HPDE6-E6E7 (cell line): ENCODE measurements around the gene SCN9A.
"Not testable (repeated sequence)": the region's sequence is repeated elsewhere in the genome, so short reads cannot be mapped to it uniquely, and the experiment has no call there.

Experiments
- DNase-seq: peaks from one replicate; pipeline ENCODE4 v3.0.0; 2011; ENCODE audit warnings: missing footprints; ENCODE audit errors: extremely low spot score

SCN9A gene

GRCh38 chr2:166334805-166335204, 40.9 kb downstream of the SCN9A start:
- no peak for DNase-seq

GRCh38 chr2:166333801-166334200, 41.9 kb downstream of the SCN9A start:
- DNase-seq, result no peak

GRCh38 chr2:166332106-166332505, 43.6 kb downstream of the SCN9A start:
- DNase-seq, result no peak

GRCh38 chr2:166331468-166331867, 44.3 kb downstream of the SCN9A start:
- DNase-seq, result no peak

GRCh38 chr2:166329465-166329864, 46.3 kb downstream of the SCN9A start:
- DNase-seq, result no peak

- DNase-seq, result no peak
Observed at GRCh38 chr2:166328147-166328546, 47.6 kb downstream of the SCN9A start.

- DNase-seq, result no peak
Observed at GRCh38 chr2:166321076-166321475, 54.7 kb downstream of the SCN9A start.

GRCh38 chr2:166314022-166314759, 61.6 kb downstream of the SCN9A start:
- peak; percentile 5 for DNase-seq

- DNase-seq, result not testable (repeated sequence)
Observed at GRCh38 chr2:166312863-166313262, 62.9 kb downstream of the SCN9A start.

- no peak for DNase-seq
Observed at GRCh38 chr2:166307326-166307725, 68.4 kb downstream of the SCN9A start.

- DNase-seq, result no peak
Observed at GRCh38 chr2:166304656-166305055, 71.1 kb downstream of the SCN9A start.

- no peak for DNase-seq
Observed at GRCh38 chr2:166302036-166302435, 73.7 kb downstream of the SCN9A start.

- DNase-seq, result no peak
Observed at GRCh38 chr2:166297951-166298350, 77.8 kb downstream of the SCN9A start.

- no peak for DNase-seq
Observed at GRCh38 chr2:166293984-166294383, 81.8 kb downstream of the SCN9A start.

GRCh38 chr2:166285215-166285614, 90.5 kb downstream of the SCN9A start:
- DNase-seq, result no peak

- DNase-seq, result no peak
Observed at GRCh38 chr2:166284359-166284758, 91.4 kb downstream of the SCN9A start.

GRCh38 chr2:166282154-166282553, 93.6 kb downstream of the SCN9A start:
- DNase-seq, result no peak

GRCh38 chr2:166278856-166279255, 96.9 kb downstream of the SCN9A start:
- DNase-seq, result no peak

- DNase-seq, result no peak
Observed at GRCh38 chr2:166270376-166270775, 105.4 kb downstream of the SCN9A start.

GRCh38 chr2:166269322-166269721, 106.4 kb downstream of the SCN9A start:
- DNase-seq, result no peak

GRCh38 chr2:166257859-166258258, 117.9 kb downstream of the SCN9A start:
- DNase-seq, result no peak

GRCh38 chr2:166256896-166257295, 118.8 kb downstream of the SCN9A start:
- DNase-seq, result no peak

- DNase-seq, result no peak
Observed at GRCh38 chr2:166249318-166249717, 126.4 kb downstream of the SCN9A start.

GRCh38 chr2:166246901-166247300, 128.8 kb downstream of the SCN9A start:
- DNase-seq, result no peak
